Ishikawa (cell line): ENCODE results near the gene RNASE7.

ENCODE experiments used
- EGR1 ChIP-seq: IDR thresholded peaks from 2 replicates; pipeline ENCODE4 v1.6.1; 2012
- EP300 ChIP-seq: IDR thresholded peaks from 2 replicates; pipeline ENCODE4 v1.6.1; 2012; ENCODE audit warnings: borderline replicate concordance
- TCF12 ChIP-seq: IDR thresholded peaks from 2 replicates; pipeline ENCODE4 v1.6.1; 2012; ENCODE audit warnings: low read depth
- YY1 ChIP-seq: IDR thresholded peaks from 2 replicates; pipeline ENCODE4 v1.6.1; 2012; ENCODE audit warnings: low read depth
- TF ChIP-seq, protein P1 (sequence below): IDR thresholded peaks from 2 replicates; pipeline ENCODE4 v1.6.1; 2012

DNA sequence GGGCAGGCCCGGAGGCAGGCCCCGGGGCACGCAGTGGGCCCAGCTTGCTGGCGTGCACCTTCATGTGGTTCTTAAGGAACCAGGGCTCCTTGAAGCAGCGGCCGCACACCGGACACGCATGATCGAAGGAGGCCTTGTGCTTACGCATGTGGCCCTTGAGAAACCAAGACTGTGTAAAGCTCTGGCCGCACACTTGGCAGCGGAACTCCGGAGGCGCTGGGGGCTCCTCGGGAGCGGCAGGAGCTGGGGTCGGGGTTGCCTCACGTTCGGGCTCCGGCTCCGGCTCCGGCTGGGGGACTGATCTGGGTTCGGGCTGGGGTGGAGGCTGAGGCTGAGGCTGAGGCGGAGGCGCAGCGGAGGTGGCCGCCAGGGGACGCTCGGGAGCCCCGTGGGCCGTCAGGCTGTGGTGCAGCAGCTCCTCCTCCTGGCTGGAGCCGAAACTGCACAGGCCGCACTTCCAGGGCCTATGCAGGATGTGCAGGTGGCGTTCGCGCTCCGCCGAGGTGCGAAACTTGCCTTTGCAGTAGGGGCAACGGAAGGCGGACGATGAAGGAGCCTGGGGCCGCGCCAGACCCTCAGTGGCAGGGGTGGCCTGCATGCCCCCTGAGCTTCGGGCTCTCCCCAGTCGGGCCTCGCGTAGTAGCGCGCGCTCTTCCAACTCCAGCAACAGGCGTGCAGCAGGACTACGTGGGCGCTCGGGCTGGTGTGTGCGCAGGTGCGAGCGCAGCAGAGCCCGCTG lies 50.3 kb downstream of the RNASE7 start:
- TF ChIP-seq TCF12 = 0 out of 2 replicates have a peak, but pooled peaks have one; percentile 40
- no peak for TF ChIP-seq EGR1
- TF ChIP-seq, protein P1, sequence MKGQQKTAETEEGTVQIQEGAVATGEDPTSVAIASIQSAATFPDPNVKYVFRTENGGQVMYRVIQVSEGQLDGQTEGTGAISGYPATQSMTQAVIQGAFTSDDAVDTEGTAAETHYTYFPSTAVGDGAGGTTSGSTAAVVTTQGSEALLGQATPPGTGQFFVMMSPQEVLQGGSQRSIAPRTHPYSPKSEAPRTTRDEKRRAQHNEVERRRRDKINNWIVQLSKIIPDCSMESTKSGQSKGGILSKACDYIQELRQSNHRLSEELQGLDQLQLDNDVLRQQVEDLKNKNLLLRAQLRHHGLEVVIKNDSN = no peak
- TF ChIP-seq EP300 = no peak
- TF ChIP-seq YY1 = peak; percentile 53; the same call in 1 of the 2 replicates
